ENCODE data around the gene SORCS2. TPM values are rescaled to one million over a fixed set of nuclear protein-coding genes. Genes with fewer than 3 reads are reported as not detected.

Gene SORCS2
- total and polyA plus RNA-seq, 12 donors = 0.25 to 5.4 (median 2.2) TPM

DNA sequence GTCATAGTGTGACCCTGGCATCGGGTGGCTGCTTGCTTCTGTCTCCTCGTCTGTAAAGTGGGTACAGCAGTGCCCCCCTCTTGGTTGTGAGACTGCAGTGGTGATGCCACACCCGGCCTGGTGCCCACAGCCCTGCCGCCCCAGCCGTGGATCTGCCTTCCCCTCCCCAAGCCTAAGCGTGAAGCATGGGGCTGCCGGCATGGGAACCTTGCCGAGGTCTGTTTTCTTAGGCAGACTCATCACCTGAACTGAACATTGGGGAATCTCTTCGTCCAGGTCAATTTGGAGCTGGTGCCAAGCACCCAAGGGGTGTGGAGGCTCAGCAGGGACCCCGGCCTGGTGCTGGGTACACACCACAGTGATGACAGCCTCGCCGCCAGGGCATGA lies 134.0 kb downstream of the SORCS2 start:
- peaks cover 0 to 10% (median 0%) of the 10 kb centered on the region in 9 donors for H3K4me1 ChIP-seq
- H3K27me3 ChIP-seq = peaks cover 0 to 4% (median 0%) of the 10 kb centered on the region in 7 donors
- intact Hi-C loops (cut with DNase I) = loop anchor here in 1 of 10 donors (10.0 kb wide), 1 partner anchor 399 kb away; no protein-coding TSS in a partner anchor
- H3K36me3 ChIP-seq = no peaks in the 10 kb centered on the region
- no peak overlapping the region for H3K4me3 ChIP-seq
- TF ChIP-seq, protein P1, sequence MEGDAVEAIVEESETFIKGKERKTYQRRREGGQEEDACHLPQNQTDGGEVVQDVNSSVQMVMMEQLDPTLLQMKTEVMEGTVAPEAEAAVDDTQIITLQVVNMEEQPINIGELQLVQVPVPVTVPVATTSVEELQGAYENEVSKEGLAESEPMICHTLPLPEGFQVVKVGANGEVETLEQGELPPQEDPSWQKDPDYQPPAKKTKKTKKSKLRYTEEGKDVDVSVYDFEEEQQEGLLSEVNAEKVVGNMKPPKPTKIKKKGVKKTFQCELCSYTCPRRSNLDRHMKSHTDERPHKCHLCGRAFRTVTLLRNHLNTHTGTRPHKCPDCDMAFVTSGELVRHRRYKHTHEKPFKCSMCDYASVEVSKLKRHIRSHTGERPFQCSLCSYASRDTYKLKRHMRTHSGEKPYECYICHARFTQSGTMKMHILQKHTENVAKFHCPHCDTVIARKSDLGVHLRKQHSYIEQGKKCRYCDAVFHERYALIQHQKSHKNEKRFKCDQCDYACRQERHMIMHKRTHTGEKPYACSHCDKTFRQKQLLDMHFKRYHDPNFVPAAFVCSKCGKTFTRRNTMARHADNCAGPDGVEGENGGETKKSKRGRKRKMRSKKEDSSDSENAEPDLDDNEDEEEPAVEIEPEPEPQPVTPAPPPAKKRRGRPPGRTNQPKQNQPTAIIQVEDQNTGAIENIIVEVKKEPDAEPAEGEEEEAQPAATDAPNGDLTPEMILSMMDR (IDR thresholded peaks at IDR 0.05) = no peak
- H3K27ac ChIP-seq = no peak overlapping the region
- no peaks in the 10 kb centered on the region for H3K9me3 ChIP-seq
- ATAC-seq = no peak
- WGBS, 2 donors = 82 to 92% methylated on average over 12 of the region's 12 CpGs
- no peak for DNase-seq

GRCh38 chr4:7326693-7327340 lies 134.5 kb downstream of the SORCS2 start:
- no peaks in the 10 kb centered on the region for H3K36me3 ChIP-seq
- peaks cover 0 to 4% (median 0%) of the 10 kb centered on the region in 7 donors for H3K27me3 ChIP-seq
- peaks cover 0 to 13% (median 3%) of the 10 kb centered on the region in 9 donors for H3K4me1 ChIP-seq
- no peak overlapping the region for H3K27ac ChIP-seq
- no peak overlapping the region for H3K4me3 ChIP-seq
- TF ChIP-seq, protein P1 (IDR thresholded peaks at IDR 0.05) = no peak
- 58 to 64% methylated on average over 19 to 20 of the region's 20 CpGs for WGBS, 2 donors
- intact Hi-C loops (cut with DNase I) = loop anchor here in 1 of 10 donors (10.0 kb wide), 1 partner anchor 398 kb away; no protein-coding TSS in a partner anchor
- H3K9me3 ChIP-seq = no peaks in the 10 kb centered on the region
- ATAC-seq = peak in 1 of 8 donors; percentile 14
- no peak for DNase-seq

DNA sequence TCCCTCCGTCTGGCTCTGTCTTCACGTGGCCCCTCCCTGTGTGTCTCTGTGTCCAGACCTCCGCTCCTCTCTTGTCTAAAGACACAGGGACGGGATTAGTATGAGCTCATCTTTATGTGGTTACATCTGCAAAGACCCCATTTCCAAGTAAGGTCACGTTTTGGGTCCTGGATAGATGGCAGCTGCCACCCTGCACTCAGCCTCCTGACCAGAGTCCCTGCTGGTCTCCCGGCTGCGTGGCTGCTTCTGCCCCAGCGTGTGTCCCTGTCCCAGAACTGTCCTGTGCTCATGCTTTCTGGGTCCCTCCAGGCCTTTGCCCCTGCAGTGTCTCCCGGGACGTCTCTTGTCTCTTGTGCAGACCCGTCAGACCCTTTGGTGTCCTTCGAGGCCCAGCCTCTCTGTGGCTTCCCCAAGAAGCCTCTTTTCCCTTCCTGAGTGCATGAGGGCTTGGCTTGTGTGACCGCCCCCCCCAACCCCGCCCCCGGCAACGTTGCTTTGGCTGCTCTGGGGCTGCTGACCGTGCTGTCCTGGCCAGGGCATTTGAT lies 135.1 kb downstream of the SORCS2 start:
- TF ChIP-seq, protein P1 (IDR thresholded peaks at IDR 0.05) = no peak
- Histone ChIP-seq H3K4me3 (no peak overlapping the region), H3K4me1 (peaks cover 0 to 19% (median 3%) of the 10 kb centered on the region in 9 donors), H3K27ac (no peak overlapping the region), H3K27me3 (peaks cover 0 to 4% (median 0%) of the 10 kb centered on the region in 7 donors), H3K36me3 (no peaks in the 10 kb centered on the region), H3K9me3 (no peaks in the 10 kb centered on the region)
- WGBS, 2 donors = 56 to 68% methylated on average over 17 of the region's 17 CpGs
- no peak for DNase-seq
- no peak for ATAC-seq
- intact Hi-C loops (cut with DNase I) = loop anchor here in 1 of 10 donors (10.0 kb wide), 1 partner anchor 397 kb away; no protein-coding TSS in a partner anchor

- peaks cover 0 to 3% (median 0%) of the 10 kb centered on the region in 7 donors for H3K27me3 ChIP-seq
- intact Hi-C loops (cut with DNase I) = loop anchor here in 1 of 10 donors (10.0 kb wide), 1 partner anchor 396 kb away; no protein-coding TSS in a partner anchor
- ATAC-seq (no peak), DNase-seq (no peak)
- H3K27ac ChIP-seq = no peak overlapping the region
- TF ChIP-seq, protein P1 (IDR thresholded peaks at IDR 0.05) = no peak
- WGBS, 2 donors = 87 to 96% methylated on average over 15 of the region's 15 CpGs
- peaks cover 0 to 28% (median 3%) of the 10 kb centered on the region in 9 donors for H3K4me1 ChIP-seq
- no peaks in the 10 kb centered on the region for H3K36me3 ChIP-seq
- no peak overlapping the region for H3K4me3 ChIP-seq
- no peaks in the 10 kb centered on the region for H3K9me3 ChIP-seq
These were observed 136.0 kb downstream of the SORCS2 start for GRCh38 chr4:7328162-7328912.
